Stimulated activated CD4-positive, alpha-beta T cell treated with anti-CD3 and anti-CD28 coated beads, Interleukin-2, amount 100 ng/mL, for 48 hours (primary cell): ENCODE results near the gene ASB8.
"Not testable (repeated sequence)": the region's sequence is repeated elsewhere in the genome, so short reads cannot be mapped to it uniquely, and the experiment has no call there.

Source experiments
- DNase-seq, 2 donors: peaks; one replicate each; pipeline ENCODE4 v3.0.0-alpha.2; 2020

Gene ASB8

DNA sequence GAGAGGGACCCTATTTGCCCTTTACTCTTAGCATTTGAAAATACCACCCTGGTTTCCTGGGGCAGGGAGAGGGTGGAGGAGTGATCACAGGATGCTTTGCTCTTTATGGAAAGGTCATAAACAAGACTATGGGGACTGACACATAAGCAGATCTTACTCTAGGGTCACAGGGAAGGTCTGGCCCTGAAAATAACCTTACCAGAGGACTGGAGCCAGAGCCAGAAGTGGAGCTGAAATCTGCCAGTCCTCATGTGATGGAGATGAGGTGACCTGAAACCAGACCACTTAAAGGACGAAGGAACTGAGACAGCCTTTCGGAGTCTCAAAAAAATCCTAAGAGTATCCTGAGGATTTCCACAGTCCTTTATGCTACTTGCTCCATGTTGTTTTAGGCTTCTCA lies 25.8 kb downstream of the ASB8 start:
- no peak for DNase-seq

DNA sequence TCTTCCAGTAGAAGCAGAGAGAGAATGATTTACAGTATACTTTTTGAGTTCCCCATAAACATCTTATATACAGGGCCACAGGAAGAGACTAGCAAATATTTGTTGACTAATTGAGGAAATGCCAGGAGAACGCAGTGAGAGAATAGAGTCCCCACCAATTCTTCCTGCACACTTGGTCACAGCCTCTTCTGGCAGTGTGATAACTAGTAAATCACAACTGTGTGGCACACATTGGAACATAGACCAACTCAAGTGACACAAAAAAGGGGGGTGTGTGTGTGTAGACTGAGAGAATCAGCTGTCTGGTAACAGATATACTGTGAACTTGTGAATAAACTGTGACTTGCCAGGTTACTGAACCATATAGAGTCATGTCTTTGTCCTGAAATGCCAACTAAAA lies 27.9 kb downstream of the ASB8 start:
- no peak for DNase-seq

DNA sequence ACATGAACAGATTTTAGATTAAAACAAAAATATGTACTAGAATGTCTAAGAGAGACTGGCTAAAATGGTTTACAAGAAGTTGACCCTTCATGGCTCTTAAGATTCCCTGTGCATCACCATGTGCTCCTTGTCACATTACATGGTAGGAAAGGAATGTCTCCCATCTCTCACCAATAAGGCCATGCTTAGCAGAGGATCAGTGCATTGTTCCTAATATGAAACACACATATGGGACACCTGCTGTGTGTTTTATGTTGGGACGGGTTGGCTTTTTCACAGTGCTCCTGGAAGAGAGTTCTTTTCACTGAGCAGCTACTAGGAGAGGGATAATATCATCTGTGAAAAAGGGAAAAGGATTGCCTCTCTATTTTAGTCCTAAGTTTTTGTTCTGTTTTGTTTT lies 28.5 kb downstream of the ASB8 start:
- no peak for DNase-seq

DNA sequence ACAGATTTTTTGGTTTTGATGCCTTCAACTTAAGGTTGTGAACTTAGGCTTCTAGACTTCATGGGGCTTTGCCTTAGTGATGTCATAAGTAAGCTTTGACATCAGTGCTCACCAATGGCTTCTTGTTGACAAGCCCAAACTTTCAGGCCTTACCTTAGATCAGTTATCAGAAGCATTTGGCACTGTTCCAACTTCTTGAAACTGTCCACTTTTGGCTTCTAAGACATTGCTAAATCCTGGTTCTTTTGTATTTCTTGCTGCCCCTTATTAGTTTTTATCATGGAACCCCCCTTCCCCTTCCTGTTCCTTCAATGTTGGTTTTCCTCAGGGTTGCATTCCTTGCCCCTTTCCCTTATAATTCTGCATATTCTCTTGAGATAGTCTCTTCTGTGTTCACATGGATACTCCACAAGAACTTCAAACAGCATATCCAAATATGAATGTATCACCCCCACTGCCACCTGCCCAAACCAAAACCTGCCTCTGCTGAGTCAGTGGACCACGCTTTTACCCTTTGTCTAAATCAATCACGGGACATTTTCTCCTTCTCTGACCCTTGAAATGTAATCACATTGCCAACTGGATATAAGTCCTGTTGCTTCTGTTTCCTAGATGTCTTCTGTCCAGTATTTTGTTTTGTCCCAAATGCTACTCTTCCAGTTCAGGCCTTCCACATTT lies 30.2 kb downstream of the ASB8 start:
- no peak for DNase-seq

DNA sequence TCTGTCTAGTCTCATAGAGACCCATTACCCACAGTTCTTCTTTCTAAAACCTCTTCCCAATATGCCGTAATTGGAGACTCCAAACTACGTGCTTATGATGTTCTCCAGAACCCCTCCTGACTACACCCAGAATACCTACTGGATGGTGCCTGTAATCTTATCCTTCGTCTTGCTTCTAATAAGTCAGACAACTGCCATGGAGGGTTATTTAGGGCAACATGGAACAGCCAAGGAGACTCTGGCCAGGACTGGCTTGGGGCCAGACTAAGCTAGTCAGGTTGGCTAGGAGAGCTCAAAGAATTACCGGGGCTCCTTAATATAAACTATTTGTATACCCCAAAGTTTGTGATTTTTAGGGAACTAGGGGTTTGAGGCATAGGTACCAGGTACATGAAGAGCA lies 31.3 kb downstream of the ASB8 start:
- no peak for DNase-seq

DNA sequence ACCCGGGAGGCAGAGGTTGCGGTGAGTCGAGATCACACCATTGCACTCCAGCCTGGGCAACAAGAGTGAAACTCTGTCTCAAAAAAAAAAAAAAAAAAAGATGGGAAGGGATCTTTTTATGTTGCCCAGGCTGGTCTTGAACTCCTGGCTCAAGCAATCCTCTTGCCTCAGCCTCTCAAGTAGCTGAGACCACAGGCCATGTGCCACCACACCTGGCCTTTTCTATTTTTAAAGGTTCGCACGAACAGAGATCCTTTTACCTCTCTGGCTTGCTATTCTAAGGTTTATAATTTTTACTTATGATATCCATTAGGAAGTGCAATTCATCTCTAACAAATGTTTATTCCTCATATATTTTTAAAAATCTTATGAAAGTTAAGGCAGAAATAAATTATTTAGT lies 31.8 kb downstream of the ASB8 start:
- not testable (repeated sequence) for DNase-seq

DNA sequence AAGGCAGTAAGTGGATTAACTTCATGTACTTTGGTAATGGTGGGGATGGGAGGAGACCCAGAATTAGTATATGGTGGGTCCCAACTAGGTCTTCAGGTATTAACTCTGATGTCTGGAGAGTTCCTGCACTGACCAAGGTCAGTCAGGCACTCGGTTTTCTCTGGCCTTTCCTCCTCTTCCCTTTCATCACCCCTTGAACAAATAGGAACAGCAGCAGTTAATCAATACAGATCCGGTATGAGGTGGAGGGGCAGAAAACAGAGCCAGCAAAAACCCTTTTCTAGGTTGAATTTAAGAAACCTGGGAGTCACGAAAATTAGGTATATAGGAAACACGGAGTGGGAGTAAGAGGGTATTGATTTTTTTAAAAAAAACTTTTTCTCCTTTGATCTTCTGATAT lies 34.1 kb downstream of the ASB8 start:
- no peak for DNase-seq

DNA sequence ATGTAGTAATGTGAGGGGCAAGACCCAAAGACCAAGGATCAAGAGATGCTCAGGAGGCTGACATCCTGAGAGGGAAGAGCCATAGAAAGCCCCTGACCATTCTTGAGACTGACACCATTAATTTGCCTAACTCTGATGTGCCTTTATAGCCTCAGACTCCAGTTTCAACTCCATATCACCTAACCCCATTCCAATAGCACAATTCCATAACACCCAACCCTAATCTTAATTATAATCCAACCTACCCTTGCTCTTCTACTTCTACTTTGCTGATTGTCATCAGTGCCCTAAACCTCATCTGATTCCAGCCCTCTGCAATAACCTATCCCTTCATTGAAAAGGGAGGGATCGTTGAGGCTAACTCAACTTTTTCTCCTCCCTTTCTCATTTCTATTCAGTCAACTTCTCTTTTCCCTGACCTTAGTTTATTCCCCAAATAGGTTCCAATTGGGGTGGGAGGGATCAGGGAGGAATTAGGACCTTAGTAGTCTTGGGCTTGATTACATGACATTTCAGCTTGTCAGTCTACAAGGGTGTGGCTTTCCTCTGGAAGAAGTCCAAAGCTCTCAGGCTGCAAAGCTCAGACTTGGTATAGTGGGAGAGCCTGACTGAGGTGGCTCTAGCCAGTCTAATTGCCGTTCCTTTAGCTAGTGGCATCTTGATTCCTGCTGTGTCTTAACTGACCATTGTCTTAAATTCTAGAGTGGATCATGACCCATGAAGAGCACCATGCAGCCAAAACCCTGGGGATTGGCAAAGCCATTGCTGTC lies 35.1 kb downstream of the ASB8 start:
- DNase-seq = no peak

DNA sequence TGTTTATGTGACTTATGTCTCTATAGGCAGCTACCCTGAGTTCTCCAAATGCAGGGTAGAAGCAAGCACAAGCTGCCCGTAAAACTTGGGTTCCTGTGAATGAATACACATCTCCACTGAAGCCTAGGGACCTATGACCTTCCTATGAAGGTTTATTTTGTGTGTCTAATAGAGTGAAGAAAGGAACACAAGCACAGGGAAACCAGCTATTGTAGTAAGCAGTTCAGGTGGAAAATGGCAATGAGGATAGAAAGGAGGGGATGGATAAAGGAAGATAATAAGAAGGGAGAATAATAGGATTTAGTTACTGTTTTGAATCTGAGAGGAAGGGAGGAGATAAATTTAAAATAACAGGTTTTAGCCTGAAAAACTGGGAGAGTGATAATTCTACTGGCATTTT lies 35.8 kb downstream of the ASB8 start:
- DNase-seq = no peak

DNA sequence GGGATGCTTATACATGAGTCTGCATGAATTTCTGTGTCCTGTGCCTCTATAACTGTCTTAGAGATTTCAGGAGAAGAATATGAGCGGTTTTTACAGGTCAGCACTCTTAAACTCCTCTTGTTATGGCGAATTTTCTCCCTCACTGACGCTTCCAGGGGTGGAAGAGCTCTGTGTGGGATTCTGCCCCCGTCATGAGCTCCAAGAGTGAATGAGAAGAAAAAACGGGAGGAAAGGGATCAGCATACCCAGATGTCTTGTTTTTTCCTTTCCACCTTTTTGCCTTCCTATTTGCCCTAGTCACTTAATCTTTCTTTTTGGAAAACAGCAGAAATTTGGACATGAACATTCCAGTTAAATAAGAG lies 37.5 kb downstream of the ASB8 start:
- no peak for DNase-seq

DNA sequence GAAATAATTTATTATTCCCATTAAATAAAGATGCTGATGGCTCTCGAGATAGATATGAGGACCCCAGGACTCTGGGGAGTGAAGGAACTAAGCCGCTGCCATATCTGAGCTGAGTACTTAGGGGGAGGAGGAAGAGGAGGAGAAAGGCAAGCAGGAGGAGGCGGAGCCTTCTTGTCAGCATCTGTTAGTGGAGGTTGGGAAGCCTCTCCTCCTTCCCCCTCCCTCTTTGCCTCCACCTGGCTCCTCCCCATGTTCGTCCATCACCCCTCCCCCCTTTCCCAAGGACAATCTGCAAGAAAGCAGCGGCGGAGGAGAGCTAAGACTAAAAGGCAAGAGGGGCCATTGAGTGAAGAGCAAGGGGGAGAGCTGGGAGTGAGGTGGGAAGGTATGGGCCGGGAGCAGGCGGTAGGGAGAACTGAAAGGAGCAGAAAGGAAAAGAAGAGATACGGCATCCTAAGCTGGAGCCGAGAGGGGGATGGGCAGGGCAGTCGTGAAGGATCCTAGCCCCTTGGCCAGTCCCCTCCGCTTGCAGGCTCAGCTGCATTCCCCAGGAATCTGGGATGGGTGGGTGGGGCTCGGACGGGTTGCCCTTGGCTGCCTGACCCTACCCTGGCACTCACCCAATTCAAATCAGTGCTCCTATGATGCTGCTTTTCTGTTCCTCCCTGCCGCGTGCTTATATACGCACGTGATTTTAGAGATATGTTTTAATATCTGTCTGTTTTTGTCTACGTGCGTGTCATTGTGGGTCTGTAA lies 38.1 kb downstream of the ASB8 start, which contains the start of gene PFKM:
Gene PFKM (plus strand): TSS at position 287 of the 756 bp plus-strand sequence. CDS start 3,411 bp downstream, outside the sequence.
- peak; percentile 58 to 71 for DNase-seq

DNA sequence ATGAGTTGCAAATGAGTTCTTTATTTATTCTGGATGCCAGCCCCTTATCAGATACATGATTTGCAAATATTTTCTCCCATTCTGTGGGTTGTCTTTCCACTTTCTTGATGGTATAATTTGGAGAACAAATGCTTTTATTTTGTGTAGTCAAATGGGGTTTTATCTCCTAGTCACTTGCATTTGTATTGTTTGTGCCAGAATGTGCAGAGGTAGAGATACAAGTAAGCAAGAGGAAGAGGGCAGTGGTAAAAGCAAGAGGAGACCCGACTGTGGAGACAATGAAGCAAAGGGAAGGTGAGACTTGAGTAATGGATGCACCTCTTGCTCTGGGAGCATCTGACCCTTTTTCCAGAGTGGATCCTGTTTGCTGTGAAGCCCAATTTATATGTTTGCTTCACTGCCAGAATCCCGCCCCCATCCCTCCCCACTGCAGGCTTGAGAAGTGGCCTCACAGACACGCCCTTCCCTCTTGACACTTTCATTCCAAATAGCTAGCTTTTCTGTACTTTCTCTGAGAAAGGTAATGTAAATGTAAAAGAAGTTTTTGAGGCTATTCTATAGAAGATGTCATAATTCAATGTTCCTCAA lies 38.9 kb downstream of the ASB8 start:
- no peak for DNase-seq

DNA sequence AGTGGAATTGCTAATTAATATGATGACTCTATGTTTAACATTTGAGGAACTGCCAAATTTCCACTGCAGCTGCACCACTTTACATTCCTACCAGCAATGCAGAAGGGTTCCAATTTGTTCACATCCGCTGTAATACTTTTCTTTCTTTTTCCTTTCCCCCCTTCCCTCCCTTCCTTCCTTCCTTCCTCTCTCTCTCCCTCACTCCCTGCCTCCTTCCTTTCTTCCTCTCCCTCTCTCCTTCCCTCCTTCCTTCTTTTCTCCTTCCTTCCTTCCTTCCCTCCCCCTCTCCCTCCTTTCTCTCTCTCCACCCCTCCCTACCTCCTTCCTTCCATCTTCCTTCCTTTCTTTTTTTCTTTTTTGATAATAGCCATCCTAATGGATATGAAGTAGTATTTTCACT lies 41.4 kb downstream of the ASB8 start:
- no peak for DNase-seq

DNA sequence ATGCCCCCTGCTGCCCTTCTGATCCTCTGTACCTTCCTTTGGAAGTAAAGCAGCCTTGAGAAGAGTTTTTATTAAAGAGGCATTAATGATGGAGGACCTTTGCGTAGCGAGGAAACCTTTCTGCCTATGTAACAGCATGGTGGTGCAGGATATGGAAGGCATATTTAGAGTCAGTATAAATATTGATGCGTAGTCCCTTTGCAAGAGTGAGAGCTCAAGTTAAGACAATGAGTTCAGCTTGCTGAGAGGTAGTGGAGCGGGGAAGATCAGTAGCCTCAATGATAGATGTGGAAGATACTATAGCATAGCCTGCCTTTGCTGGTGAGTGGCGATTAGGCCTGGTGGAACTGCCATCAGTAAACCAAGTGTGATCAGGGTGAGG lies 46.0 kb downstream of the ASB8 start:
- not testable (repeated sequence) for DNase-seq

DNA sequence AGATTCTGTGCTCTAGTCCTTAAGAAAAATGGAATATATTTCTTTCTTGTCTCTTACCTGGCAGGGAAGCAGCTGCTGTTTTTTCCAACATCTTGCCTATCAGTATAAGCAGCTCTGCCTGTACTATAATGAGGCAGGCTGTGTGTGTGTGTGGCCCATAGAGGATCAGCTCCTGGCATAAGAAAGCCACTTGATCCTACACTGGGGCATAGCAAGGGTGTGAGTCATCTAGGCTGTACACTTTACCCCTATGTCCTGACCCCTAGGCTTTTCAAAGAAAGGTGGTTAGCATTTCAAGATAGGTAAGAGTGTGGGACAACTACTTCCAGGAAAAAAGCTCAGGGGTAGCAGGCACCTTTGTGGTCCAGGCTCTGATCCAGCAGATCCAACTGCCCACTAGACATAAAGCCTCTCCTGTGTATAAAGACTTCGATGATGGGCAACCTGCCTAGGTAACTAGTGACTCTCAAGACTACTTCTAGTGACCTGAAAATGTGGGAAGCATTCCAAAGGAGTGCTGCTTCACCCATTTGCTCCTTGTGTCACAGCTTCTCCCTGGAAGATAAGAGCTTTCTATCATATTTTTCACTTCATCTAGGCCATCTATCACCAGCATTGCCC lies 46.5 kb downstream of the ASB8 start:
- no peak for DNase-seq

DNA sequence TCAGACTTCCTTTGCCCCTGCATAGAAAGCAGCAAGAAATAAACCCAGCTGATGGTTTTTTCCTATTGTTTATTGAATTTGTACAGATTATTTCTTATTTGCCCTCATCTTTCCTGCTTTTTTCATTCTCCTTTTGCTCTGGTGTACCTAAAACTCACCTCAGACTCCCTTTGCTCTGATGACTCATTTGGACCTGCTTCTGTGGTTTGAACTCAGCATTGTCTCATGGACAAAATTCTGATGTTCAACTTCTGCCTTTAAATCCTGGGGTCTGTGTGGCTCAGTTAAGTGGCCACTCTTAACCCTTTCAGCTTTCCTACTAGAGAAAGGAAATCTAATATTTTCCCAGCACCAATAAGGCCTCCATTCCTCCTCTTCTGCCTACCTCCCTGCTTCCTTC lies 47.9 kb downstream of the ASB8 start:
- no peak for DNase-seq

DNA sequence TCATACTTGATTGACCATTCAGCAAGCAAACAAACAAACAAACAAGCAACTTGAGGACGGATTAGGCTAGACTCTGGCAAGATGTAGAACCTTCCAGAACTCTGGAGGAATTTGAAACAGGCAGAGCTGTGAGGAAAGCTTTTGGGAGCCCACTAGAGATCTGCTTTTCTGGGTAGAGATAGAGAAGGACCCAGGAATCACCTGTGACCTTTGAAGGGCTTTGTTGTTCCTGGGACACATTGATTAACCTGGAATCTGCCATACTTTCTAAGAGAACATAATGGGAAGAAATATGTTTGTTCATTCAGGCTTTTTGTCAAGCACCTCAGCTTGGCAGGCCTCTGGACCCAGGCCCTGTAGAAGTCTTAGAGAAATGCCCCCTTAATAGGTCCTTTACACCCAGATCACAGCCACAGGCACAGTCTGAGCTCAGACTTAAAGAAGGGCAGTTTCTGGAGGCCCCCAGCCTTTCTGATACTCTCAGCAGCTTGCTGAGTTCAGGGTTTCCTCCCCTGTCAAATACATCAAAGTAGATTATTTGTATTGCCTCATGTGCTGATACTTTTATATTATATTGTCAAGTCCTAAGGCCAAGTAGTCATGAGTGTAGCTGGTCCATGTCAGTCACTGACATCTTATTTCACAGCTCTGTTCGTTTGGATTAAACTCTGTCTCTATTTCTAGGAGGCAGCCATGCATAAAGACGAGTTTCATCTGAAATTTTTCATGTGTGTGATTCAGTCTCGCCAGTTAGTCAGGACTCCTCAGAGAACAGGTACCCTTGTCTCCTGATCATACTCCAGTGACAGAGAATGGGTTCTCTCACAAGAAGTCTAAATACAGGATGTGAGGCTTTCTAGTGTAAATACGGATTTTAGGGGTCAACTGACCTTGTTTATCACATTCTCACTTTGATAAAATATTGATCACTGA lies 50.4 kb downstream of the ASB8 start:
- no peak for DNase-seq

DNA sequence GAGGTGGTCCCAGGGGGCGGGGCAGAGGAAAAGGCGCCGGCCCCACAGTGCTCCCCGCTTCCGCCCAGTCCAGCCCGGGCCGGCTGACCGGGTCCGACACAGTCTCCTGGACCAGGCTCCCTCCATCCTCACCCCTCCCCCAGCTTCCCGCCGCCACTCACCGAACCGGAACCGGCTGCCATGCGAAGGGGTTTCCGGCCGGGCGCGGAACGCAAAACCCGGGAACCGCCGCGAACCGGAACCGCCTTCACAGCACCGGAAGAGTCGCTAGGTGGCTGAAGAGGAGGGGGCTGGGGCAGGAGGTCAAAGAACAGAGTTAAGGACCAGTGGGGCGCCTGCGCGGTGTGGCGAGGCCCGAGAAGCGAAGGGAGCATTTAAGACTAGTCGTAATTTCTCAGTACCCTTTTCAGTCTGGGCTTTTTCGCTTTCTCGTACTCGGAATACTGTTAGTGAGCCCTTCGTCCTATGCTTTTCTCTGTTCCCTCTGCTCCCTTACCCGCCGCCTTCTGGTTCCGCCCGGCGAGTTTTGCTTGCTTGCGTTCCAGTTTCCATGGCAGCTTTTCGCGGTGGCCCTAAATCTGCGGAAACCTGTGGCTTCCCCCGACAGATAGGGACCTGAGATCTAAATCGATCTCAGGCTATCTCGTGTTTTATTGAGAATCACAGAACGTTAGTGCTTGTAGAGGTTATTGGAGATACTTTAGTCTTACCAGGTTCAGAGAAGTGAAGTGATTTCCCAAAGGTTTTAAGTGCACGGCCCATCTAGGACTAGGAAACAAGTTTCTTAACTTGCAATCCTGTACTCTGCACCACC lies 51.2 kb downstream of the ASB8 start, which contains the start of gene SENP1:
Gene SENP1 (minus strand): TSS at position 213 of the 814 bp plus-strand sequence. CDS start 4,607 bp downstream, outside the sequence.
- DNase-seq = peak; percentile 89 to 90

DNA sequence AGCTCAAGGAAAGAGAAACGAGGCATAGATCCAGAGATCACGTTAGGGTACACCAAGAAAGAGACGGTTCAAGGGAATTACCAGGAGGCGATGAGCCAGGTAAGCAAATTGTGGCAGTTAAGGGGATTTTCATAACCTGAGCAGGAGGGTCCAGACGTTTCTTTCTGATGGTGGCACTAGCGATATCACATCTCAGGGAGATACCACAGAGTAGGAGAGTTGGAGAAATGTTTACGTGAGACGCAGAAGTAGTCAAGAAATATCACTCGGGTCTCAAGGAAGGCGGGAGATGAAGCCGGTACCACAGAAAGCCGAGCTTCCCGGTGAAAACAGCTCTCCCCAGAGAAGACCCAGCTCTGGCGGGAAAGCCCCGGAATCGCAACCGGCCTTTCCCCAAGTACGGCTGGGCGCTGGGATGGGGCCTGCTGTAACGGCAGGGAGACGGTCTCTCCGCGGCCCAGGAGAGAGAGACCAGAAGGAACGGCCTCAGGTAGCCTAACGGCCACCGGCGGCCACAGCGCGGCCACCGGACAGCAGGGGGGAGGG lies 51.9 kb downstream of the ASB8 start:
- peak; percentile 34 to 35 for DNase-seq

DNA sequence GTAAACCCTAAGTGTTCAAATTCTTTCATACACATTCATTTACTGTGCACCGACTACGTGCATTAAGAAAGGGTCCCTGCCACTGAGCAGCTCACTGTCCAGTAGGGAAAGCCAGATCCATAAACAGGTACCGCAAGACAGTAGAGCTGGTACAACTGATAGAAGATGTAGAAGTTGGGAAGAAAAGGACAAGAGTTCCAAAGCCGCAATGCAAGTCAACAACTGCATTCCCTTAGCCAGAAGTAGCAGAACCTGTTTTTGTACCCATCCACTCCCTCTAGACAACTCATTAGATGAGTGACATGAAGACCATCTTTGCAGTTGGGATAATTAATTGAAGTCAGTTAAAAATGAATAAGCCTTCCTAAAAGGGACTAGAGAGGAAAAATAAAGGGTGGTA lies 52.8 kb downstream of the ASB8 start:
- DNase-seq = no peak
